GM19240 (cell line): ENCODE measurements around the gene CATSPERD.
"Not testable (repeated sequence)": the region's sequence is repeated elsewhere in the genome, so short reads cannot be mapped to it uniquely, and the experiment has no call there.

ENCODE experiments used
- DNase-seq: peaks from one replicate; pipeline ENCODE4 v3.0.0; 2011; ENCODE audit warnings: low spot score; ENCODE audit not compliant: insufficient read length

The CATSPERD gene

GRCh38 chr19:5719274-5719960 lies 1.0 kb upstream of the CATSPERD start:
- no peak for DNase-seq

- no peak for DNase-seq
These were observed 7.1 kb downstream of the CATSPERD start for GRCh38 chr19:5727453-5728050.

GRCh38 chr19:5733172-5733571 lies 12.7 kb downstream of the CATSPERD start:
- not testable (repeated sequence) for DNase-seq

GRCh38 chr19:5738423-5738822 lies 18.0 kb downstream of the CATSPERD start:
- no peak for DNase-seq

GRCh38 chr19:5742051-5742450 lies 21.6 kb downstream of the CATSPERD start:
- no peak for DNase-seq

- no peak for DNase-seq
These were observed 23.2 kb downstream of the CATSPERD start for GRCh38 chr19:5743630-5744029.

- DNase-seq = not testable (repeated sequence)
These were observed 24.6 kb downstream of the CATSPERD start for GRCh38 chr19:5744999-5745398.

GRCh38 chr19:5748920-5749319 lies 28.5 kb downstream of the CATSPERD start:
- not testable (repeated sequence) for DNase-seq

GRCh38 chr19:5749505-5749904 lies 29.1 kb downstream of the CATSPERD start:
- no peak for DNase-seq

- DNase-seq = no peak
These were observed 31.3 kb downstream of the CATSPERD start for GRCh38 chr19:5751709-5752108.

- DNase-seq = no peak
These were observed 33.3 kb downstream of the CATSPERD start for GRCh38 chr19:5753743-5754142.

GRCh38 chr19:5762608-5763217 lies 42.3 kb downstream of the CATSPERD start:
- DNase-seq = no peak

GRCh38 chr19:5765220-5765619 lies 44.8 kb downstream of the CATSPERD start:
- no peak for DNase-seq

- DNase-seq = no peak
These were observed 47.5 kb downstream of the CATSPERD start for GRCh38 chr19:5767949-5768348.

- no peak for DNase-seq
These were observed 52.0 kb downstream of the CATSPERD start for GRCh38 chr19:5772416-5772815.

GRCh38 chr19:5773276-5773675 lies 52.8 kb downstream of the CATSPERD start:
- DNase-seq = no peak

GRCh38 chr19:5774921-5775320 lies 54.5 kb downstream of the CATSPERD start:
- no peak for DNase-seq

- no peak for DNase-seq
These were observed 55.4 kb downstream of the CATSPERD start for GRCh38 chr19:5775668-5776309.

GRCh38 chr19:5778402-5778801 lies 58.0 kb downstream of the CATSPERD start:
- DNase-seq = no peak

GRCh38 chr19:5780916-5781315 lies 60.5 kb downstream of the CATSPERD start:
- not testable (repeated sequence) for DNase-seq

GRCh38 chr19:5782322-5782721 lies 61.9 kb downstream of the CATSPERD start:
- DNase-seq = no peak
